HepG2 (cell line): ENCODE results near the gene MTHFR. TPM values are rescaled to one million over a fixed set of nuclear protein-coding genes. Genes with fewer than 3 reads are reported as not detected.

Source experiments
- ATAC-seq: fragments of 200-7000 bp; cut with Tn5 transposase; 3 replicates; pipeline ENCODE4 v1.9.1; 2020; ENCODE audit warnings: mild to moderate bottlenecking, moderate library complexity
- BruUV-seq: library from RNA; stranded (reverse); fragments of 400-500 nt; replicated peaks from 2 replicates; lab custom pipeline; 2021; lab: Mats Ljungman, UMichigan
- CTCF ChIA-PET: fragments of 300-600 bp; formaldehyde crosslinking; extraction: SDS; loops from one replicate; lab custom pipeline; 2021; ENCODE audit warnings: low total read pairs, inconsistent platforms, low intra/inter-chr PET ratio; lab: Yijun Ruan, JAX
- POLR2A ChIA-PET: fragments of 350-600 bp; sonication (Branson Sonifier 250); formaldehyde crosslinking; loops from one replicate; lab custom pipeline; 2020; ENCODE audit warnings: antibody characterized with exemption, inconsistent platforms; lab: Yijun Ruan, JAX
- DNase-seq: peaks from one replicate; pipeline ENCODE4 v3.0.0-alpha.2; 2015; ENCODE audit warnings: low spot score
- FAIRE-seq: peaks from 3 replicates; lab custom pipeline; 2011; peaks lifted over from hg19 to GRCh38; lab: Jason Lieb, UNC
- H2AFZ ChIP-seq: one replicate; pipeline ENCODE4 v1.6.1; 2011; ENCODE audit warnings: low read length, inconsistent platforms
- H3K27ac ChIP-seq: fragments of 300-600 bp; 3 replicates; pipeline ENCODE4 v1.8.0; 2011; ENCODE audit warnings: mixed run types, mild to moderate bottlenecking, mixed read lengths, low read length, inconsistent platforms; ENCODE audit not compliant: insufficient read depth; ENCODE audit errors: extremely low read length
- H3K27me3 ChIP-seq, 2 experiments: fragments of 200-600 bp in 1 of 2; 2 replicates in 1 of 2; 3 replicates in 1 of 2; pipeline versions ENCODE4 v1.6.0 to v1.8.0; 2011; ENCODE audit warnings: low read length in 2 of 2, mild to moderate bottlenecking in 2 of 2, moderate library complexity in 2 of 2, inconsistent platforms in 1 of 2; ENCODE audit not compliant: insufficient read depth in 2 of 2, control insufficient read depth in 1 of 2
- H3K36me3 ChIP-seq, 2 experiments: fragments of 200-600 bp in 1 of 2; replicated peaks in 1 of 2; 2 replicates in 1 of 2; 3 replicates in 1 of 2; pipeline versions ENCODE4 v1.5.1 to v1.8.0; 2011; ENCODE audit warnings: low read length in 2 of 2, inconsistent platforms in 1 of 2; ENCODE audit not compliant: insufficient read depth in 2 of 2, control insufficient read depth in 1 of 2
- H3K4me1 ChIP-seq: 2 replicates; pipeline ENCODE4 v1.5.1; 2012; ENCODE audit warnings: low read length, inconsistent platforms; ENCODE audit not compliant: insufficient read depth
- H3K4me2 ChIP-seq: 2 replicates; pipeline ENCODE4 v1.6.0; 2011; ENCODE audit warnings: low read depth, low read length, inconsistent platforms
- H3K4me3 ChIP-seq, 3 experiments: fragments of 200-600 bp in 1 of 3; sonication (generic), shearing (Covaris generic) in 1 of 3; replicated peaks in 1 of 3; 2 replicates each; pipeline ENCODE4 v1.5.1; 2011 to 2016; ENCODE audit warnings: low read length in 3 of 3, inconsistent platforms in 2 of 3, low read depth in 2 of 3, mild to moderate bottlenecking in 2 of 3, control low read depth in 1 of 3, mixed read lengths in 1 of 3; ENCODE audit not compliant: insufficient read depth in 1 of 3
- H3K79me2 ChIP-seq: one replicate; pipeline ENCODE4 v1.6.1; 2011; ENCODE audit warnings: low read length, inconsistent platforms; ENCODE audit not compliant: insufficient read depth
- H3K9ac ChIP-seq: 2 replicates; pipeline ENCODE4 v1.6.0; 2011; ENCODE audit warnings: mild to moderate bottlenecking, low read depth, low read length, inconsistent platforms; ENCODE audit not compliant: insufficient read depth
- H3K9me3 ChIP-seq: 2 replicates; pipeline ENCODE4 v1.5.1; 2012; ENCODE audit warnings: mild to moderate bottlenecking, low read length
- H4K20me1 ChIP-seq: 2 replicates; pipeline ENCODE4 v1.6.0; 2011; ENCODE audit warnings: inconsistent platforms, mild to moderate bottlenecking, low read length, moderate library complexity; ENCODE audit not compliant: insufficient read depth
- ASH2L ChIP-seq: fragments of 300-600, 200-600 bp; sonication (generic); IDR thresholded peaks from 2 replicates; pipeline ENCODE4 v1.7.0; 2017; ENCODE audit warnings: low read depth, mild to moderate bottlenecking, moderate library complexity, mixed read lengths, low read length; ENCODE audit not compliant: insufficient read length
- ATAD3A ChIP-seq: sonication (generic); formaldehyde crosslinking; IDR thresholded peaks from 2 replicates; pipeline ENCODE4 v1.4.0; 2020; ENCODE audit warnings: missing genetic modification reagents
- ATF5 ChIP-seq: sonication (generic); formaldehyde crosslinking; IDR thresholded peaks from 2 replicates; pipeline ENCODE4 v1.4.0; 2020; ENCODE audit warnings: mild to moderate bottlenecking, low read depth, missing genetic modification reagents
- DMTF1 ChIP-seq: sonication (generic); formaldehyde crosslinking; IDR thresholded peaks from 2 replicates; pipeline ENCODE4 v1.4.0; 2020; ENCODE audit warnings: mild to moderate bottlenecking, missing genetic modification reagents
- ETV5 ChIP-seq: IDR thresholded peaks from 2 replicates; pipeline ENCODE4 v1.6.1; 2018; ENCODE audit warnings: missing biosample characterization, missing genetic modification reagents, inconsistent platforms, borderline replicate concordance
- HIVEP1 ChIP-seq: sonication (generic); formaldehyde crosslinking; IDR thresholded peaks from 2 replicates; pipeline ENCODE4 v1.4.0; 2020; ENCODE audit warnings: mild to moderate bottlenecking, missing genetic modification reagents
- HOXA3 ChIP-seq: sonication (generic); formaldehyde crosslinking; IDR thresholded peaks from 2 replicates; pipeline ENCODE4 v1.5.0; 2020; ENCODE audit warnings: missing genetic modification reagents
- REPIN1 ChIP-seq: sonication (generic); formaldehyde crosslinking; IDR thresholded peaks from 2 replicates; pipeline ENCODE4 v1.8.0; 2022; ENCODE audit warnings: missing genetic modification reagents, low read depth, mild to moderate bottlenecking, borderline replicate concordance
- SMYD3 ChIP-seq: sonication (generic); formaldehyde crosslinking; IDR thresholded peaks from 2 replicates; pipeline ENCODE4 v1.8.1; 2023; ENCODE audit warnings: mild to moderate bottlenecking, missing genetic modification reagents
- SNAPC2 ChIP-seq: sonication (generic); formaldehyde crosslinking; IDR thresholded peaks from 2 replicates; pipeline ENCODE4 v1.8.1; 2022; ENCODE audit warnings: mild to moderate bottlenecking, missing genetic modification reagents
- SNRNP70 ChIP-seq: fragments of 200-400 bp; formaldehyde crosslinking; IDR thresholded peaks from 2 replicates; pipeline ENCODE4 v1.6.1; 2017; ENCODE audit warnings: mild to moderate bottlenecking, low read depth, low read length, moderate library complexity
- STAG1 ChIP-seq: sonication (generic); formaldehyde crosslinking; IDR thresholded peaks from 2 replicates; pipeline ENCODE4 v1.4.0; 2020; ENCODE audit warnings: missing genetic modification reagents
- TFAP4 ChIP-seq: sonication (generic); IDR thresholded peaks from 2 replicates; pipeline ENCODE4 v1.6.1; 2016; ENCODE audit warnings: low read depth, borderline replicate concordance
- ZBTB2 ChIP-seq: sonication (generic); formaldehyde crosslinking; IDR thresholded peaks from 2 replicates; pipeline ENCODE4 v1.8.0; 2022; ENCODE audit warnings: low read depth, missing genetic modification reagents
- ZFX ChIP-seq: sonication (generic); formaldehyde crosslinking; IDR thresholded peaks from 2 replicates; pipeline ENCODE4 v1.4.0; 2020; ENCODE audit warnings: mild to moderate bottlenecking, low read depth, missing genetic modification reagents, moderate library complexity
- ZNF335 ChIP-seq: sonication (generic); formaldehyde crosslinking; IDR thresholded peaks from 2 replicates; pipeline ENCODE4 v1.4.0; 2020; ENCODE audit warnings: missing genetic modification reagents
- ZNF883 ChIP-seq: sonication (generic); formaldehyde crosslinking; IDR thresholded peaks from 2 replicates; pipeline ENCODE4 v1.5.1; 2020; ENCODE audit warnings: mild to moderate bottlenecking, missing genetic modification reagents; ENCODE audit errors: not compliant biosample characterization
- WGBS: methylation state at CpG from one replicate; pipeline ENCODE4 v1.1.6; 2017; ENCODE audit warnings: low lambda C conversion rate; 5-methylcytosine and 5-hydroxymethylcytosine counted together
- in situ Hi-C: cut with HindIII; loops from 2 replicates; pipeline ENCODE4 v1.10.0; 2017; ENCODE audit warnings: low pct_unique_long_range_greater_than_20kb; ENCODE audit not compliant: extremely low pct_ligation_motif_present
- intact Hi-C: fragments of 100-400 bp; cut with micrococcal nuclease; formaldehyde crosslinking; loops from one replicate; pipeline ENCODE4 v1.10.0; 2022; ENCODE audit not compliant: unreplicated experiment
- polyA plus RNA-seq, 8 experiments: library from polyadenylated mRNA; depleted of rRNA in 3 of 8; stranded (reverse) in 7 of 8; unstranded in 1 of 8; fragments of >200 nt; fragmentation: Illumina TruSeq in 4 of 8; extraction: Trizol in 4 of 8; gene quantifications; 2 replicates each; pipeline versions ENCODE4 v1.2.1 to v1.2.3, GENCODE V29; 2011 to 2016; ENCODE audit warnings: low read depth in 4 of 8, missing spikeins in 1 of 8, mixed read lengths in 1 of 8; ENCODE audit not compliant: insufficient read depth in 1 of 8
- total RNA-seq, 5 experiments: library from RNA; depleted of rRNA; stranded (reverse); fragments of >200 nt; fragmentation: Illumina TruSeq; extraction: Trizol; gene quantifications; 2 replicates each; pipeline ENCODE4 v1.2.3, GENCODE V29; 2016; ENCODE audit warnings: low read depth in 1 of 5

MTHFR gene
- total and polyA plus RNA-seq, 2 of the 13 experiments (the other 11 are each of a cell fraction or from before 2014, with no cell fraction given), result 3.8 to 8.2 TPM

- Histone ChIP-seq H3K9me3 (no peaks in the 10 kb centered on the region), H3K4me1 (peaks cover 40% of the 10 kb centered on the region), H3K4me3 (peak overlapping the region in 2 of 3 experiments; percentile 29 to 63; a peak in 4 of 6 replicates), H3K27me3 (peaks cover 1 to 8% of the 10 kb centered on the region in 2 experiments; a peak in 3 of 5 replicates), H4K20me1 (no peaks in the 10 kb centered on the region), H3K4me2 (peak overlapping the region; percentile 68), H3K27ac (no peak overlapping the region), H2AFZ (no peak overlapping the region), H3K79me2 (no peaks in the 10 kb centered on the region), H3K9ac (no peak overlapping the region), H3K36me3 (no peaks in the 10 kb centered on the region)
- peak; percentile 64 for DNase-seq
- in situ Hi-C loops, result no loop called here
- CTCF ChIA-PET, result interaction anchor here (0.6 to 1.5 kb wide), 2 partner anchors 23 to 801 kb away, joined by 3 to 4 read pairs; partner anchors contain the start of gene C1orf167
- WGBS, result 0% methylated on average over 6 of the region's 30 CpGs
- BruUV-seq, result no TSS peak
- no peak for FAIRE-seq
- peak; percentile 95 for ATAC-seq
- intact Hi-C loops, result loop anchor here (1.0 kb wide), 1 partner anchor 18 kb away; no protein-coding TSS in a partner anchor
- POLR2A ChIA-PET, result interaction anchor here (0.6 to 1.5 kb wide), 5 partner anchors 9 to 124 kb away, joined by 3 to 5 read pairs (median 3); partner anchors contain the start of genes CLCN6 and MTHFR
- no peak for TF ChIP-seq SMYD3 (CRISPR knock-in tag)
- peak; percentile 38; the same call in 1 of the 2 replicates for TF ChIP-seq TFAP4
- TF ChIP-seq ZNF335, result no peak
- no peak for TF ChIP-seq ATAD3A (CRISPR knock-in tag)
- TF ChIP-seq STAG1 (CRISPR knock-in tag), result peak; percentile 66
- peak; percentile 12; the same call in 1 of the 2 replicates for TF ChIP-seq HIVEP1
- peak; percentile 16; the same call in 1 of the 2 replicates for TF ChIP-seq ETV5 (CRISPR knock-in tag)
- TF ChIP-seq SNAPC2 (CRISPR knock-in tag), result 0 out of 2 replicates have a peak, but pooled peaks have one; percentile 44
- no peak for TF ChIP-seq SNRNP70
- TF ChIP-seq ASH2L, result peak; percentile 25
- no peak for TF ChIP-seq DMTF1 (CRISPR knock-in tag)
- peak; percentile 44 for TF ChIP-seq ZNF883 (CRISPR knock-in tag)
- peak; percentile 45; the same call in 1 of the 2 replicates for TF ChIP-seq HOXA3 (CRISPR knock-in tag)
- no peak for TF ChIP-seq ATF5 (CRISPR knock-in tag)
- 0 out of 2 replicates have a peak, but pooled peaks have one; percentile 53 for TF ChIP-seq REPIN1 (CRISPR knock-in tag)
- TF ChIP-seq ZFX (CRISPR knock-in tag), result peak; percentile 45; the same call in 1 of the 2 replicates
- no peak for TF ChIP-seq ZBTB2 (CRISPR knock-in tag)
These were observed 20.6 kb downstream of the MTHFR start for GRCh38 chr1:11784993-11785769.
